ENCODE data around the gene ZNF100. TPM values are rescaled to one million over a fixed set of nuclear protein-coding genes. Genes with fewer than 3 reads are reported as not detected.
"Not testable (repeated sequence)": the region's sequence is repeated elsewhere in the genome, so short reads cannot be mapped to it uniquely, and the experiment has no call there.

Gene ZNF100
- total and polyA plus RNA-seq, 2 of the 4 experiments (the other 2 are of a cell fraction) = 2.2 to 5.9 TPM

DNA sequence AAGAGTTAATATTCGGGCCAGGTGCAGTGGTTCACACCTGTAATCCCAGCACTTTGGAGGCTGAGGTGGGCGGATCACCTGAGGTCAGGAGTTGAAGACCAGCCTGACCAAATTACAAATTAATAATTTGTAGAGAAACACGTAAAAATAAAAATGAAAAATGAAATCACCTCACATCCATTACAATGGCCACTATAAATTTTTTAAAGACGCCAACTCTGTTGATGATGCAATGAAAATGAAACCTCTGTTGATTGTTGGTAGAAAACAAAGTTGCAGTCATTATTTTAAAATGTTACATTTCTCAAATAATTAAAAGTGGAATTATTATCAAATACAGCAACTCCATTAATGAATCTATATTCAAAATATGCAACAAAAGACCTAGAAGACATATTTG, 26.8 kb downstream of the ZNF100 start:
- peaks cover 6% of the 10 kb centered on the region; the same call in 1 of the 2 replicates for H3K9me3 ChIP-seq (ENCODE audit: control insufficient read depth, insufficient read depth, low read length)
- H3K56ac ChIP-seq (ENCODE audit: extremely low read depth, insufficient read depth, low read length) = no peak overlapping the region
- no peak overlapping the region for H3K4me3 ChIP-seq (ENCODE audit: insufficient read depth, low read depth, low read length)
- no peaks in the 10 kb centered on the region for H3K9me1 ChIP-seq (ENCODE audit: insufficient read depth, low read length)
- peaks cover 21% of the 10 kb centered on the region for H3K36me3 ChIP-seq (ENCODE audit: control insufficient read depth, insufficient read depth, low read length)
- H2AK9ac ChIP-seq (replicated peaks; ENCODE audit: low read depth, low read length, poor library complexity) = no peak overlapping the region
- no peak overlapping the region for H3K18ac ChIP-seq (ENCODE audit: low read depth, low read length)
- no peak overlapping the region for H4K5ac ChIP-seq (ENCODE audit: low read depth, low read length)
- no peak overlapping the region for H3K23ac ChIP-seq (ENCODE audit: low read depth, low read length)
- H2BK15ac ChIP-seq (ENCODE audit: low read depth, low read length) = no peak overlapping the region
- no peak overlapping the region for H2BK20ac ChIP-seq (ENCODE audit: low read depth, low read length)
- dilution Hi-C loops (cut with HindIII; ENCODE audit: low sequenced_read_pairs, unreplicated experiment) (no loop called here), intact Hi-C loops (cut with micrococcal nuclease) (no loop called here), in situ Hi-C loops (cut with MboI; ENCODE audit: low sequenced_read_pairs) (no loop called here)
- BruUV-seq (replicated peaks) = no TSS peak
- H4K8ac ChIP-seq (ENCODE audit: low read depth in 2 of 2, low read length in 2 of 2) = no peak overlapping the region
- H2AK5ac ChIP-seq (ENCODE audit: low read depth, low read length) = no peak overlapping the region
- ATAC-seq (ENCODE audit: low read depth) = no peak
- H3K27me3 ChIP-seq (ENCODE audit: control insufficient read depth, insufficient read depth, low read length) = no peaks in the 10 kb centered on the region
- H3K4me1 ChIP-seq (ENCODE audit: control insufficient read depth, insufficient read depth, low read length) = no peaks in the 10 kb centered on the region
- no peak overlapping the region for H3K9ac ChIP-seq (ENCODE audit: low read depth, low read length)
- H3K27ac ChIP-seq (ENCODE audit: insufficient read depth, low read length) = no peak overlapping the region
- no peaks in the 10 kb centered on the region for H3K79me1 ChIP-seq (ENCODE audit: low read depth in 1 of 2, low read length in 2 of 2)
- no peak overlapping the region for H2BK120ac ChIP-seq (ENCODE audit: low read depth, low read length)
- H2BK5ac ChIP-seq (ENCODE audit: low read depth, low read length, poor library complexity, severe bottlenecking) = no peak overlapping the region
- H4K20me1 ChIP-seq (ENCODE audit: insufficient read depth, low read length) = no peaks in the 10 kb centered on the region
- H3K4me2 ChIP-seq (ENCODE audit: low read depth, low read length) = no peak overlapping the region
- ChIA-PET POLR2A (ENCODE audit: unreplicated experiment) (no interaction called here), CTCF (no interaction called here)
- no peak overlapping the region for H3K14ac ChIP-seq (replicated peaks; ENCODE audit: low read depth, low read length)
- H3K4ac ChIP-seq (ENCODE audit: low read depth, low read length) = no peak overlapping the region
- no peak overlapping the region for H4K91ac ChIP-seq (ENCODE audit: insufficient read depth, low read depth, low read length)
- DNase-seq = no peak
- no peak overlapping the region for H2AFZ ChIP-seq (replicated peaks; ENCODE audit: low read length, poor library complexity)
- TF ChIP-seq CHD1 (IDR thresholded peaks at IDR 0.05; ENCODE audit: low read depth, low read length) = no peak
- WGBS, 2 experiments (ENCODE audit: extremely low coverage in 2 of 2, insufficient read length in 1 of 2) = no CpG with 5 or more reads among the region's 4 CpGs

DNA sequence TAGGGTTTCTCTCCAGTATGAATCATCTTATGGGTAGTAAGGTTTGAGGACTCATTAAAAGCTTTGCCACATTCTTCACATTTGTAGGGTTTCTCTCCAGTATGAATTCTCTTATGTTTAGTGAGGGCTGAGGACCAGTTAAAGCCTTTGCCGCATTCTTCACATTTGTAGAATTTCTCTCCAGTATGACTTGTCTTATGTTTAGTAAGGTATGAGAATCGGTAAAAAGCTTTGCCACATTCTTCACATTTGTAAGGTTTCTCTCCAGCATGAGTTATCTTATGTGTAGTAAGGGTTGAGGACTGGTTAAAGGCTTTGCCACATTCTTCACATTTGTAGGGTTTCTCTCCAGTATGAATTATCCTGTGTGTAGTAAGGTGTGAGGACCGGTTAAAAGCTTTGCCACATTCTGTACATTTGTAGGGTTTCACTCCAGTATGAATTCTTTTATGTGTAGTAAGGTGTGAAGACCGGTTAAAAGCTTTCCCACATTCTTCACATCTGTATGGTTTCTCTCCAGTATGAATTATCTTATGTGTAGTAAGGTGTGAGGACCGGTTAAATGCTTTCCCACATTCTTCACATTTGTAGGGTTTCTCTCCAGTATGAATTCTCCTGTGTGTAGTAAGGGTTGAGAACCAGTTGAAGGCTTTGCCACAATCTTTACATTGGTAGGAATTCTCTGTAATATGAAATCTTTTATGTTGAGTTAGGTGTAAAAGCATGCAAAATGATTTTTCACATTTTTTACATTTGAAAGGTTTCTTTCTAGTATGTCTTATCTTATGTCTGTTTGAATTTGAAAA, 40.2 kb downstream of the ZNF100 start:
- H2BK20ac ChIP-seq (ENCODE audit: low read depth, low read length); H3K36me3 ChIP-seq (ENCODE audit: control insufficient read depth, insufficient read depth, low read length); H2AK5ac ChIP-seq (ENCODE audit: low read depth, low read length); in situ Hi-C loops (cut with MboI; ENCODE audit: low sequenced_read_pairs); H3K27me3 ChIP-seq (ENCODE audit: control insufficient read depth, insufficient read depth, low read length); H2BK15ac ChIP-seq (ENCODE audit: low read depth, low read length); H2AFZ ChIP-seq (replicated peaks; ENCODE audit: low read length, poor library complexity); H3K4ac ChIP-seq (ENCODE audit: low read depth, low read length); H4K5ac ChIP-seq (ENCODE audit: low read depth, low read length); H2AK9ac ChIP-seq (replicated peaks; ENCODE audit: low read depth, low read length, poor library complexity); dilution Hi-C loops (cut with HindIII; ENCODE audit: low sequenced_read_pairs, unreplicated experiment); H3K4me1 ChIP-seq (ENCODE audit: control insufficient read depth, insufficient read depth, low read length); H3K79me1 ChIP-seq (ENCODE audit: low read depth in 1 of 2, low read length in 2 of 2); H3K4me3 ChIP-seq (ENCODE audit: insufficient read depth, low read depth, low read length); POLR2A ChIA-PET (ENCODE audit: unreplicated experiment); H4K91ac ChIP-seq (ENCODE audit: insufficient read depth, low read depth, low read length); intact Hi-C loops (cut with micrococcal nuclease); H2BK120ac ChIP-seq (ENCODE audit: low read depth, low read length); BruUV-seq (replicated peaks); H3K18ac ChIP-seq (ENCODE audit: low read depth, low read length); H3K9ac ChIP-seq (ENCODE audit: low read depth, low read length); H3K9me1 ChIP-seq (ENCODE audit: insufficient read depth, low read length); H4K8ac ChIP-seq (ENCODE audit: low read depth in 2 of 2, low read length in 2 of 2); H3K56ac ChIP-seq (ENCODE audit: extremely low read depth, insufficient read depth, low read length); H2BK5ac ChIP-seq (ENCODE audit: low read depth, low read length, poor library complexity, severe bottlenecking); H3K23ac ChIP-seq (ENCODE audit: low read depth, low read length); ATAC-seq (ENCODE audit: low read depth); H4K20me1 ChIP-seq (ENCODE audit: insufficient read depth, low read length); DNase-seq; H3K14ac ChIP-seq (replicated peaks; ENCODE audit: low read depth, low read length); H3K27ac ChIP-seq (ENCODE audit: insufficient read depth, low read length); H3K4me2 ChIP-seq (ENCODE audit: low read depth, low read length): not testable (repeated sequence)
- CTCF ChIA-PET = interaction anchor here (0.6 kb wide), 1 partner anchor 13 kb away, joined by 3 read pairs; no protein-coding TSS in a partner anchor
- H3K9me3 ChIP-seq (ENCODE audit: control insufficient read depth, insufficient read depth, low read length) = peaks cover 13% of the 10 kb centered on the region
- WGBS, 2 experiments (ENCODE audit: extremely low coverage in 2 of 2, insufficient read length in 1 of 2) = no CpG with 5 or more reads among the region's 5 CpGs
